OCI-LY1 (cell line): Measurements from ENCODE around the gene LNPEP.

Source experiments
- EZH2 ChIP-seq: fragments of 200-600 bp; sonication (generic), shearing (Covaris generic); IDR thresholded peaks from 2 replicates; pipeline ENCODE4 v1.8.0; 2017; ENCODE audit warnings: borderline replicate concordance, mixed run types, mild to moderate bottlenecking, antibody characterized with exemption, low read length, moderate library complexity, mixed read lengths
- TF ChIP-seq, protein P1 (sequence below): fragments of 200-600 bp; sonication (generic), shearing (Covaris generic); IDR thresholded peaks from 2 replicates; pipeline ENCODE4 v1.5.1; 2017; ENCODE audit warnings: mild to moderate bottlenecking, antibody characterized with exemption, low read length, moderate library complexity, mixed read lengths

DNA sequence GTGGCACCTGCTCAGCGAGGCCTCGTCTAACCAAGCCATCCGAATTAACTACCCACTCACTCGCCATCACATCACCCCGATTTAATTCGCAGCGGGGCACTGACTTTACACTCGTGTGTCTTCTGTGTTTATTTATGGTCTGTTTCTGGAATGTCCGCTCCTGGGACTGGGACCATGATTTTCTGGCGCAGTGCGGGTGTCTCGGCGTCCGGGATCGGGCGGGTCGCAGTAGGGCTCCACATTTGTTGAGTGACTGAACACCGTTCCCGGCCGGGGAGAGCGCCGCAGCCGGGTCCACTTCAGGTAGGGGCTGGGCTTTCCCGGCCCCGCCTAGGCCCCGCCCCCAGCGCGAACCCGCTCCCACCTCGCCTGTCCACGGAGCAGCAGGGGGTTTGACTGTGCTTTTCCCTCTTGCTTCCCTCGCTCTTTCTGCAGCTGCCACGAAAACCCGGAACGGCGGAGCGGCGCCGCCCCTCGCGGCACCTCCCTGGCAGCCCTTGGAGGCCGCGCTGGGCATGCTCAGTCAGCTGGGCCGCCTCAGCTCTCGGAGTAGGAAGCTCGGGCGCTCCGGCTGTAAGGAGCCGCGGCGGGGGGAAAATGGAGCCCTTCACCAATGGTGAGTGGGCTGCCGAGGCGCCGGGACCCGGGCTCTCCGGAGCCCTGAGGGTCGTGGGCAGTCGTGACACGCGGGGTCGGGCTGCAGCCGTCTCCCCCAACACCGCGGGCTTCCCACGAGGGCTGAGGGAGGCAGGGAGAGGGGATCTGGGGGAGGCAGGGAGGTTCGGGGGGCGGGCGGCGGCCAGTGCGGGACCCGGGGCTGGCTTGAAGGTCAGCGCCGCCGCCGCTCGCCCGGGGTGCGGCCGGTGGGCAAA lies at the start of gene LNPEP:
- TF ChIP-seq, protein P1, sequence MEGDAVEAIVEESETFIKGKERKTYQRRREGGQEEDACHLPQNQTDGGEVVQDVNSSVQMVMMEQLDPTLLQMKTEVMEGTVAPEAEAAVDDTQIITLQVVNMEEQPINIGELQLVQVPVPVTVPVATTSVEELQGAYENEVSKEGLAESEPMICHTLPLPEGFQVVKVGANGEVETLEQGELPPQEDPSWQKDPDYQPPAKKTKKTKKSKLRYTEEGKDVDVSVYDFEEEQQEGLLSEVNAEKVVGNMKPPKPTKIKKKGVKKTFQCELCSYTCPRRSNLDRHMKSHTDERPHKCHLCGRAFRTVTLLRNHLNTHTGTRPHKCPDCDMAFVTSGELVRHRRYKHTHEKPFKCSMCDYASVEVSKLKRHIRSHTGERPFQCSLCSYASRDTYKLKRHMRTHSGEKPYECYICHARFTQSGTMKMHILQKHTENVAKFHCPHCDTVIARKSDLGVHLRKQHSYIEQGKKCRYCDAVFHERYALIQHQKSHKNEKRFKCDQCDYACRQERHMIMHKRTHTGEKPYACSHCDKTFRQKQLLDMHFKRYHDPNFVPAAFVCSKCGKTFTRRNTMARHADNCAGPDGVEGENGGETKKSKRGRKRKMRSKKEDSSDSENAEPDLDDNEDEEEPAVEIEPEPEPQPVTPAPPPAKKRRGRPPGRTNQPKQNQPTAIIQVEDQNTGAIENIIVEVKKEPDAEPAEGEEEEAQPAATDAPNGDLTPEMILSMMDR, result no peak
- TF ChIP-seq EZH2, result no peak
